Sigmoid colon (tissue), 7 donors: Measurements from ENCODE around the gene GCDH. TPM values are rescaled to one million over a fixed set of nuclear protein-coding genes. Genes with fewer than 3 reads are reported as not detected.

Source experiments
- DNase-seq: peaks from one replicate; pipeline ENCODE4 v3.0.0-alpha.2; 2019
- H3K27ac ChIP-seq, 4 donors: fragments of 200-600 bp; sonication (generic); one replicate each; pipeline ENCODE4 v1.5.1; 2016 to 2019; ENCODE audit warnings: mild to moderate bottlenecking in 1 of 4
- H3K27me3 ChIP-seq, 3 donors: fragments of 200-600 bp; sonication (generic); one replicate each; pipeline ENCODE4 v1.5.1; 2019; ENCODE audit warnings: mild to moderate bottlenecking in 1 of 3
- H3K36me3 ChIP-seq, 4 donors: fragments of 200-600 bp; sonication (generic); one replicate each; pipeline ENCODE4 v1.5.1; 2016 to 2019
- H3K4me1 ChIP-seq, 4 donors: fragments of 200-600 bp; sonication (generic); one replicate each; pipeline ENCODE4 v1.5.1; 2017 to 2019
- H3K4me3 ChIP-seq, 4 donors: fragments of 200-600 bp; sonication (generic); one replicate each; pipeline ENCODE4 v1.5.1; 2017 to 2019; ENCODE audit warnings: mild to moderate bottlenecking in 2 of 4, moderate library complexity in 1 of 4
- H3K9me3 ChIP-seq, 4 donors: fragments of 200-600 bp in 3 of 4; sonication (generic) in 3 of 4; one replicate each; pipeline versions ENCODE4 v1.5.1 to v1.6.1; 2013 to 2019
- EP300 ChIP-seq, 4 donors: sonication (generic); formaldehyde crosslinking; IDR thresholded peaks; one replicate each; pipeline ENCODE4 v1.6.1; 2017; ENCODE audit warnings: antibody characterized with exemption in 4 of 4
- POLR2A ChIP-seq, 2 donors: fragments of 450-650 bp; IDR thresholded peaks; one replicate each; pipeline ENCODE4 v1.6.1; 2016; ENCODE audit warnings: antibody characterized with exemption in 2 of 2, mild to moderate bottlenecking in 2 of 2, moderate library complexity in 2 of 2
- POLR2AphosphoS5 ChIP-seq, 4 donors: sonication (generic); formaldehyde crosslinking; IDR thresholded peaks; one replicate each; pipeline ENCODE4 v1.6.1; 2017; ENCODE audit warnings: antibody characterized with exemption in 4 of 4
- WGBS, 2 donors: extraction: QIAGEN DNeasy Blood & Tissue Kit; methylation state at CpG; one replicate each; pipeline ENCODE4 v1.1.7; 2013; 5-methylcytosine and 5-hydroxymethylcytosine counted together
- intact Hi-C: fragments of 100-400 bp; cut with DNase I; formaldehyde crosslinking; loops from one replicate; pipeline ENCODE4 v1.15.1; 2023
- polyA plus RNA-seq, 3 donors: library from polyadenylated mRNA; stranded (reverse); fragments of 200-250 nt; gene quantifications; one replicate each; pipeline ENCODE4 v1.2.3, GENCODE V29; 2013
- total RNA-seq, 4 donors: library from RNA; depleted of rRNA; stranded (reverse); fragments of >200 nt; gene quantifications; one replicate each; pipeline ENCODE4 v1.1.0, GENCODE V29; 2016
- TF ChIP-seq, protein P1 (sequence below), 4 experiments: fragments of 450-650 bp in 3 of 4; fragments of 200-600 bp in 1 of 4; IDR thresholded peaks; one replicate each; pipeline ENCODE4 v1.5.1; 2016 to 2019; ENCODE audit warnings: antibody characterized with exemption in 4 of 4, mild to moderate bottlenecking in 3 of 4, moderate library complexity in 2 of 4
- donor health status: healthy with polysubstance abuse.
- donor health status: Bipolar disorder and iron deficiency.
- donor health status: healthy.

Gene GCDH
- total and polyA plus RNA-seq, 7 donors = 10.8 to 85.0 (median 27.1) TPM

DNA sequence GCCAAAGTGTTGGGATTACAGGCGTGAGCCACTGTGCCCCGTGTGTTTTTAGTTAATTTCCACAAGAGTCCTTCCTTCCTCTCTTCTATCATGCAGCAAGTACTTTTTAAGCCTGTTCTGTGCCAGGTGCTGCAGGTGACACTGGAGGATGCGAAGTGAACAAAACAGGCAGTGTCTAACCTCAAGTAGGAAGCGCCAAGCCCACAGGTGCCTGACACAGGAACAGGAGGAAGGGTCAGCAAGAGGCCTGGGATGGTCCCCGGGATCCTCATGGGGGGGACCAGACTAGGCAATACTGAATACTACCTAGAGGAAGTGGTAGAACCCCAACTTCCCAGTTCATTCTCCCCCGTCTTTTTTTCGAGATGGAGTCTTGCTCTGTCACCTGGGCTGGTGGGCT lies 45.6 kb downstream of the GCDH start:
- Histone ChIP-seq H3K4me1 (peaks cover 0 to 54% (median 42%) of the 10 kb centered on the region in 4 donors), H3K4me3 (no peak overlapping the region), H3K9me3 (no peaks in the 10 kb centered on the region), H3K27me3 (no peaks in the 10 kb centered on the region), H3K36me3 (peaks cover 17 to 23% (median 17%) of the 10 kb centered on the region in 4 donors), H3K27ac (no peak overlapping the region)
- intact Hi-C loops = no loop called here
- TF ChIP-seq, protein P1, sequence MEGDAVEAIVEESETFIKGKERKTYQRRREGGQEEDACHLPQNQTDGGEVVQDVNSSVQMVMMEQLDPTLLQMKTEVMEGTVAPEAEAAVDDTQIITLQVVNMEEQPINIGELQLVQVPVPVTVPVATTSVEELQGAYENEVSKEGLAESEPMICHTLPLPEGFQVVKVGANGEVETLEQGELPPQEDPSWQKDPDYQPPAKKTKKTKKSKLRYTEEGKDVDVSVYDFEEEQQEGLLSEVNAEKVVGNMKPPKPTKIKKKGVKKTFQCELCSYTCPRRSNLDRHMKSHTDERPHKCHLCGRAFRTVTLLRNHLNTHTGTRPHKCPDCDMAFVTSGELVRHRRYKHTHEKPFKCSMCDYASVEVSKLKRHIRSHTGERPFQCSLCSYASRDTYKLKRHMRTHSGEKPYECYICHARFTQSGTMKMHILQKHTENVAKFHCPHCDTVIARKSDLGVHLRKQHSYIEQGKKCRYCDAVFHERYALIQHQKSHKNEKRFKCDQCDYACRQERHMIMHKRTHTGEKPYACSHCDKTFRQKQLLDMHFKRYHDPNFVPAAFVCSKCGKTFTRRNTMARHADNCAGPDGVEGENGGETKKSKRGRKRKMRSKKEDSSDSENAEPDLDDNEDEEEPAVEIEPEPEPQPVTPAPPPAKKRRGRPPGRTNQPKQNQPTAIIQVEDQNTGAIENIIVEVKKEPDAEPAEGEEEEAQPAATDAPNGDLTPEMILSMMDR (IDR thresholded peaks at IDR 0.05) = no peak
- no peak for DNase-seq
- 49 to 64% methylated on average over 7 of the region's 7 CpGs for WGBS, 2 donors

- peaks cover 19 to 29% (median 22%) of the 10 kb centered on the region in 4 donors for H3K36me3 ChIP-seq
- TF ChIP-seq POLR2AphosphoS5 (IDR thresholded peaks at IDR 0.05) = no peak
- no peak for TF ChIP-seq POLR2A (IDR thresholded peaks at IDR 0.05)
- TF ChIP-seq, protein P1 (IDR thresholded peaks at IDR 0.05) = peak in 1 of 4 experiments; percentile 7
- no peak for TF ChIP-seq EP300 (IDR thresholded peaks at IDR 0.05)
- DNase-seq = no peak
- peaks cover 0 to 53% (median 41%) of the 10 kb centered on the region in 4 donors for H3K4me1 ChIP-seq
- H3K4me3 ChIP-seq = peak overlapping the region; percentile 33 to 100 (median 82)
- no peaks in the 10 kb centered on the region for H3K27me3 ChIP-seq
- 16 to 24% methylated on average over 23 of the region's 23 CpGs for WGBS, 2 donors
- intact Hi-C loops = no loop called here
- H3K9me3 ChIP-seq = no peaks in the 10 kb centered on the region
- peak overlapping the region; percentile 55 to 96 (median 67) for H3K27ac ChIP-seq
Observed at GRCh38 chr19:12937093-12937926, 46.4 kb downstream of the GCDH start.

DNA sequence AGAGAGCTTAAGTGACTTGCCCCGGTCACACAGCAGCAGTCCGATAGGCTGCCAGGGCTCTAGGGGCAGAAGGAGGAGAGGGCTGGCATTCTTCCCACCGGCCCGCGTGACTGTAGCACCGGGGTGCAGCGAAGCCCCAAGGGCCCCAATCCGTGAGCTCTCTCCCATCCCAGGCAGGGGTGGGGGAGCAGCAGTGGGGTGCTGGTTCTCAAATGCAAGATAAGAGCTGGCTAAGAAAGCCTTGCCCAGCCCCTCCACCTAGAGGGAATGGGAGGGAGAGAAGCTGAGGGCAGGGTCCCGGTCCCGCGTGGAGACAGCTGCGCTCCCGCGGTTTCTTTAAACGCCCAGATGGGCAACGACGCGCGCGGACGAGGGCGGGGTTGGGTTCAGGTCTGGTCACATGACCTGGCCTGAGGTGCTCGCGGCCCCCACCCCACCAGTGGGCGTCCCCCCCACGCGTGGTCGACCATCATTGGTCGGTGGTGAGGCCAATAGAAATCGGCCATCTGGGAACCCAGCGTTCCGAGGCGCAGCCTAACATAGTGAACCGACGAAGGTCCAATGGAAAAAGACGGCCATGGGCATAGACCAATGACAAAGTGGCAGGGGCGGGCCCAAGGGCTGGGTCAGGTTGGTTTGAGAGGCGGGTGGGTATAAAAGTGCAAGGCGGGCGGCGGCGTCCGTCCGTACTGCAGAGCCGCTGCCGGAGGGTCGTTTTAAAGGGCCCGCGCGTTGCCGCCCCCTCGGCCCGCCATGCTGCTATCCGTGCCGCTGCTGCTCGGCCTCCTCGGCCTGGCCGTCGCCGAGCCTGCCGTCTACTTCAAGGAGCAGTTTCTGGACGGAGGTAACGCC lies 47.2 kb downstream of the GCDH start, which contains the start of gene CALR:
Gene CALR, plus strand, starts transcription at position 683 of the 852 bp plus-strand sequence. Its CDS starts 71 bp downstream, at position 754.
- DNase-seq = peak; percentile 100
- no peaks in the 10 kb centered on the region for H3K9me3 ChIP-seq
- H3K36me3 ChIP-seq = peaks cover 21 to 37% (median 26%) of the 10 kb centered on the region in 4 donors
- H3K27me3 ChIP-seq = no peaks in the 10 kb centered on the region
- peak within 1 kb of the TSS; percentile 95 to 98 (median 96) for H3K27ac ChIP-seq
- H3K4me3 ChIP-seq = peak within 1 kb of the TSS; percentile 69 to 100 (median 95)
- TF ChIP-seq POLR2AphosphoS5 (IDR thresholded peaks at IDR 0.05) = peak; percentile 97 to 100 (median 99)
- TF ChIP-seq, protein P1 (IDR thresholded peaks at IDR 0.05) = no peak
- TF ChIP-seq POLR2A (IDR thresholded peaks at IDR 0.05) = peak; percentile 97 to 99
- no peak for TF ChIP-seq EP300 (IDR thresholded peaks at IDR 0.05)
- intact Hi-C loops = no loop called here
- 0 to 1% methylated on average over 63 of the region's 63 CpGs for WGBS, 2 donors
- H3K4me1 ChIP-seq = peaks cover 0 to 50% (median 36%) of the 10 kb centered on the region in 4 donors

GRCh38 chr19:12938779-12939601 lies 48.0 kb downstream of the GCDH start:
- Histone ChIP-seq H3K4me1 (peaks cover 0 to 57% (median 35%) of the 10 kb centered on the region in 4 donors), H3K27ac (peak overlapping the region; percentile 95 to 98 (median 96)), H3K4me3 (peak overlapping the region; percentile 69 to 100 (median 95)), H3K9me3 (no peaks in the 10 kb centered on the region), H3K27me3 (no peaks in the 10 kb centered on the region), H3K36me3 (peaks cover 28 to 46% (median 34%) of the 10 kb centered on the region in 4 donors)
- DNase-seq = peak; percentile 78
- intact Hi-C loops = no loop called here
- TF ChIP-seq, protein P1 (IDR thresholded peaks at IDR 0.05) = peak in 3 of 4 experiments; percentile 23 to 40 (median 38)
- TF ChIP-seq EP300 (IDR thresholded peaks at IDR 0.05) = no peak
- 0% methylated on average over 54 of the region's 54 CpGs for WGBS, 2 donors
